MV-4-11 (cell line): ENCODE measurements around the gene SLC49A3.
"Not testable (repeated sequence)": the region's sequence is repeated elsewhere in the genome, so short reads cannot be mapped to it uniquely, and the experiment has no call there.

Experiments used
- DNase-seq: peaks from one replicate; lab custom pipeline; 2025; lab: John Stamatoyannopoulos, UW

SLC49A3 gene

GRCh38 chr4:688854-689681 is at the start of gene SLC49A3:
SLC49A3 (minus strand) TSS chr4:689151; CDS start chr4:689127, 24 bp downstream.
- DNase-seq: no peak

- not testable (repeated sequence) for DNase-seq
These were observed 47.6 kb upstream of the SLC49A3 start for GRCh38 chr4:736561-736960.

- no peak for DNase-seq
These were observed 46.6 kb upstream of the SLC49A3 start for GRCh38 chr4:735583-735982.

GRCh38 chr4:734951-735350 is 46.0 kb upstream of the SLC49A3 start:
- DNase-seq: no peak

GRCh38 chr4:734075-734474 is 45.1 kb upstream of the SLC49A3 start:
- DNase-seq: no peak

- no peak for DNase-seq
These were observed 44.7 kb upstream of the SLC49A3 start for GRCh38 chr4:733631-733980.

GRCh38 chr4:732911-733630 is 44.1 kb upstream of the SLC49A3 start:
- DNase-seq: no peak

GRCh38 chr4:732486-732885 is 43.5 kb upstream of the SLC49A3 start:
- DNase-seq: no peak

GRCh38 chr4:731954-732353 is 43.0 kb upstream of the SLC49A3 start:
- DNase-seq: not testable (repeated sequence)

GRCh38 chr4:730946-731904 is 42.3 kb upstream of the SLC49A3 start:
- not testable (repeated sequence) for DNase-seq

GRCh38 chr4:730511-730910 is 41.6 kb upstream of the SLC49A3 start:
- no peak for DNase-seq

- no peak for DNase-seq
These were observed 40.7 kb upstream of the SLC49A3 start for GRCh38 chr4:729336-730315.

GRCh38 chr4:727576-727975 is 38.6 kb upstream of the SLC49A3 start:
- DNase-seq: no peak

- peak; percentile 39 for DNase-seq
These were observed 37.9 kb upstream of the SLC49A3 start for GRCh38 chr4:726838-727237.

GRCh38 chr4:726235-726787 is 37.4 kb upstream of the SLC49A3 start:
- DNase-seq: peak; percentile 85

GRCh38 chr4:725391-726234 is 36.7 kb upstream of the SLC49A3 start:
- DNase-seq: no peak

- no peak for DNase-seq
These were observed 35.0 kb upstream of the SLC49A3 start for GRCh38 chr4:723751-724530.

GRCh38 chr4:722851-723360 is 34.0 kb upstream of the SLC49A3 start:
- DNase-seq: no peak
